HL-60 (cell line): ENCODE data around the gene RYR3.

Experiments
- CTCF ChIP-seq: IDR thresholded peaks from one replicate; pipeline ENCODE4 v1.5.1; 2011; ENCODE audit warnings: low read length, control low read depth, inconsistent platforms; ENCODE audit not compliant: insufficient read depth
- GABPA ChIP-seq: IDR thresholded peaks from 2 replicates; pipeline ENCODE4 v1.6.1; 2012; ENCODE audit warnings: low read depth
- POLR2AphosphoS5 ChIP-seq: IDR thresholded peaks from 2 replicates; pipeline ENCODE4 v1.6.1; 2012; ENCODE audit warnings: low read depth
- SPI1 ChIP-seq: IDR thresholded peaks from 2 replicates; pipeline ENCODE4 v1.6.1; 2012; ENCODE audit warnings: low read depth, mild to moderate bottlenecking, borderline replicate concordance
- TF ChIP-seq, protein P1 (sequence below): IDR thresholded peaks from 2 replicates; pipeline ENCODE4 v1.6.1; 2012; ENCODE audit warnings: low read depth; ENCODE audit not compliant: insufficient replicate concordance

GRCh38 chr15:33710748-33711147 is 400.0 kb downstream of the RYR3 start:
- TF ChIP-seq, protein P1, sequence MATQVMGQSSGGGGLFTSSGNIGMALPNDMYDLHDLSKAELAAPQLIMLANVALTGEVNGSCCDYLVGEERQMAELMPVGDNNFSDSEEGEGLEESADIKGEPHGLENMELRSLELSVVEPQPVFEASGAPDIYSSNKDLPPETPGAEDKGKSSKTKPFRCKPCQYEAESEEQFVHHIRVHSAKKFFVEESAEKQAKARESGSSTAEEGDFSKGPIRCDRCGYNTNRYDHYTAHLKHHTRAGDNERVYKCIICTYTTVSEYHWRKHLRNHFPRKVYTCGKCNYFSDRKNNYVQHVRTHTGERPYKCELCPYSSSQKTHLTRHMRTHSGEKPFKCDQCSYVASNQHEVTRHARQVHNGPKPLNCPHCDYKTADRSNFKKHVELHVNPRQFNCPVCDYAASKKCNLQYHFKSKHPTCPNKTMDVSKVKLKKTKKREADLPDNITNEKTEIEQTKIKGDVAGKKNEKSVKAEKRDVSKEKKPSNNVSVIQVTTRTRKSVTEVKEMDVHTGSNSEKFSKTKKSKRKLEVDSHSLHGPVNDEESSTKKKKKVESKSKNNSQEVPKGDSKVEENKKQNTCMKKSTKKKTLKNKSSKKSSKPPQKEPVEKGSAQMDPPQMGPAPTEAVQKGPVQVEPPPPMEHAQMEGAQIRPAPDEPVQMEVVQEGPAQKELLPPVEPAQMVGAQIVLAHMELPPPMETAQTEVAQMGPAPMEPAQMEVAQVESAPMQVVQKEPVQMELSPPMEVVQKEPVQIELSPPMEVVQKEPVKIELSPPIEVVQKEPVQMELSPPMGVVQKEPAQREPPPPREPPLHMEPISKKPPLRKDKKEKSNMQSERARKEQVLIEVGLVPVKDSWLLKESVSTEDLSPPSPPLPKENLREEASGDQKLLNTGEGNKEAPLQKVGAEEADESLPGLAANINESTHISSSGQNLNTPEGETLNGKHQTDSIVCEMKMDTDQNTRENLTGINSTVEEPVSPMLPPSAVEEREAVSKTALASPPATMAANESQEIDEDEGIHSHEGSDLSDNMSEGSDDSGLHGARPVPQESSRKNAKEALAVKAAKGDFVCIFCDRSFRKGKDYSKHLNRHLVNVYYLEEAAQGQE = no peak
- no peak for TF ChIP-seq CTCF
- no peak for TF ChIP-seq POLR2AphosphoS5
- TF ChIP-seq GABPA = no peak
- no peak for TF ChIP-seq SPI1
